ENCODE measurements around the gene GJA8.
"Not testable (repeated sequence)": the region's sequence is repeated elsewhere in the genome, so short reads cannot be mapped to it uniquely, and the experiment has no call there.

The GJA8 gene

DNA sequence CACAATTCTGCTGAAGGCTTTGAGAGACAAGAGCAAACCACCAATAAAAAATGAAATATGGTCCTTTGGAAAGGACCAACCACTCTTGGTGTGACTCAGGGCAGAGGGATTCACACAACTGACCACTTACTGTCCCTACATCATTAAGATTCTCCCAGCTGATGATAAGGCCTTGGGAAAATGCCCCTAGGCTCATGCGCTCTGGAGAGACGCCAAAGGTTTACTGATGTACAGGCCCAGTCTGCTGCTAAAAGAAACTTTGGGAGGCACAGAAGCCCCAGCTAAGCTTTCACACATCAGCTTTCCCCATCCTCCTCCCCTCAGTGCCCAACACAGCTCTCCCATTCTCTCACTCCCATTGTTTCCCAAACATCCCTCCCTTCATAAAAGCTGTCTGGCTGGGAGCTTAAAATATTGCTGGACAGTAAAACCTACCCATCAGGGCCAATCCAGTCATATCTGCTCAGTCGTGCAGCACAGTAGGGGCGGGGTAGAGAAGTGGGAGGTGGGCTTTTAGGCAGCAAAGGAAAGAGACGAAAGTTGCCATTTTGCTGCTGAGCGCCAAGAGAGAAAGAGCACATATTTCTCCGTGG lies at the start of gene GJA8:
Gene GJA8 (plus strand): TSS at position 543 of the 593 bp plus-strand sequence. CDS start 5,161 bp downstream, outside the sequence.
- DNase-seq (ENCODE audit: low read depth, low spot score) = no peak

DNA sequence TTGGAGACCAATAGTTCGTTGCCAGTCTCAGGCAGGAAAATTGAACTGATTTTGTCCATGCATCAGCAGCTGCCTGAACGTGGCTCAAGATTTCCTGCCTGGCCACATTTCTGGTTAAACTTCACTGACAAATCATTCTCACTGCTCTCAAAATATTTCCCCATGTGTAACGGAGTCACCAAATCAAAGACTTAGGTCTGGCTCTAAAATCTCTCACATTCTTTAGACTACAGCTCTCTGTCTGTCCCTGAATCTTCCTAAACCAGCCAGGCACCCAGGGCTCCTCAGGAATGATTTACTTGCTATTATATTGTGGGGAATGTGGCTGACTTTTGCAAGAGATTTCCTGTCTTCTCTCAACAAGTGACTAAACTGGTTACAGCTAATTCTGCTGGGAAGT lies 49.2 kb upstream of the GJA8 start:
- DNase-seq (ENCODE audit: low read depth, low spot score) = no peak

DNA sequence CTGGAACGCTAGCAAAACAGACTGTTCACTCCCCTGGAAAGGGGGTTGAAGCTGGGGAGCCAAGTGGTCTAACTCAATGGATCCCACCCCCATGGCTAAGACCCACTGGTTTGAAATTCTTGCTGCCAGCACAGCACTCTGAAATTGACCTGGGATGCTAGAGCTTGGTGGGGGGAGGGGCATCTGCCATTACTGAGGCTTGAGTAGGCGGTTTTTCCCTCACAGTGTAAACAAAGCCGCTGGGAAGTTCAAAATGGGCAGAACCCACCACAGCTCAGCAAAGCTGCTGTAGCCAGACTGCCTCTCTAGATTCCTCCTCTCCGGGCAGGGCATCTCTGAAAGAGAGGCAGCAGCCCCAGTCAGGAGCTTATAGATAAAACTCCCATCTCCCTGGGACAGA lies 47.6 kb upstream of the GJA8 start:
- DNase-seq (ENCODE audit: low read depth, low spot score) = not testable (repeated sequence)

DNA sequence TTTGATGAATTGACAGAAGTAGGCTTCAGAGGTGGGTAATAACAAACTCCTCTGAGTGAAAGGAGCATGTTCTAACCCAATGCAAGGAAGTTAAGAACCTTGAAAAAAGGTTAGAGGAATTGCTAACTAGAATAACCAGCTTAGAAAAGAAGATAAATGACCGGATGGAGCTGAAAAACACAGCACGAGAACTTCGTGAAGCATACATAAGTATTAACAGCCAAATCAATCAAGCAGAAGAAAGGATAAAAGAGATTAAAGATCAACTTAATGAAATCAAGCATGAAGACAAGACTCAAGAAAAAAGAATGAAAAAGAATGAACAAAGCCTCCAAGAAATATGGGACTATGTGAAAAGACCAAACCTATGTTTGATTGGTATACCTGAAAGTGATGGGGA lies 46.6 kb upstream of the GJA8 start:
- DNase-seq (ENCODE audit: low read depth, low spot score) = not testable (repeated sequence)

DNA sequence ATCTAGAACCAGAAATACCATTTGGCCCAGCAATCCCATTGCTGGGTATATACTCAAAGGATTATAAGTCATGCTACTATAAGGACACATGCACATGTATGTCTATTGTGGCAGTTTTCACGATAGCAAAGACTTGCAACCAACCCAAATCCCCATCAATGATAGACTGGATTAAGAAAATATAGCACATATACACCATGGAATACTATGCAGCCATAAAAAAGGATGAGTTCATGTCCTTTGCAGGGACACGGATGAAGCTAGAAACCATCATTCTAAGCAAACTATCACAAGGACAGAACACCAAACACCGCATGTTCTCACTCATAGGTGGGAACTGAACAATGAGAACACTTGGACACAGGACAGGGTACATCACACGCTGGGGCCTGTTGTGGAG lies 35.4 kb upstream of the GJA8 start:
- not testable (repeated sequence) for DNase-seq (ENCODE audit: low read depth, low spot score)

DNA sequence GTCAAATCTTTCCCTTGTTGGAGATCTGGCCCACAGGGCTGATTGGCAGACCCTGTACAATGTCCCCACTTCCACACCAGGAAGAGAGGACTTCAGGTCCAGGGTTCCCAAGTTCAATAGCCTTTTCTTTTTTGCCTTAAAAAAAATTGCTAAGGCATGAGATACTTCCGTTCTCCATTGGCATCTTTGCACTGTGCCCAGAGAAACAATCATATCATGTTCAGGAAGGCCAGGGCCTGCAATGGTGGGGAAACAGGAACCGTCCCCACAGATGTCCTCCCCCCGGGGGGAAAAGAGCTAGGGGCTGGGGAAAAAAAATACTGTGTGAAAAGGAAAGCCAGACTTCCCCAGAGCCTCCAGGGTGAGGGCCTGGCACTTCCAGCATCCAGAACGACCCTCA lies 24.6 kb upstream of the GJA8 start:
- no peak for DNase-seq (ENCODE audit: low read depth, low spot score)

DNA sequence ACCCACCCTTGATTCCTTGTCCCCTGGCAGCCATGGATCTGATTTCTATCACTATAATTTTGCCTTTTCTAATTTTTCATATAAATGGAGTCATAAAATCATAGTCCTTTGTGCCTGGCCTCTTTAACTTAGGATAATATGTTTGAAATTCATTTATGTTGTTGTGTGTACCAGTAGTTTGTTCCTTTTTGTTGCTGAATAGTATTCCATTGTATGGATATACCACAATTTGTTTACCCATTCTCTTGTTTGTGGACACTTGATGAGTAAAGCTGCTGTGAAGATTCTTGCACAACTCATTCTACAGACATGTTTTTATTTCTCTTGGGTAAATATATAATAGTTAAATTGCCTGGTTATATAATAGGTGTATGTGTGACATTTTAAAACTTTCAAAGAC lies 22.7 kb upstream of the GJA8 start:
- DNase-seq (ENCODE audit: low read depth, low spot score) = no peak

DNA sequence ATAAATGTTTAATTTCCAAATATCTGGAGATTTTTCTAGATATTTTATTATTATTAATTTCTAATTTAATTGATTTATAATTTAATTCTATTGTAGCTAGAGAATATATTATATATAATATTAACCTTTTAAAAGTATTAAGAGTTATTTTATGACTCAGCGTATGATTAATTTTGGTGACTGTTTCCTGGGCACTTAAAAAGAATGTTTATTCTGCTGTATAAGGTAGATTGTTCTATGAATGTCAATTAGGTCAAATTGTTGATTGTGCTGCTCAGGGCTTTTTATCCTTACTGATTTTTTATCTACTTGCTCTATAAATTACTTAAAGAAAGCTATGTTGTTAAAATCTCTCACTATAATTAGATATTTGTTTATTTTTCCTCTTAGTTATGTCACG lies 20.1 kb upstream of the GJA8 start:
- no peak for DNase-seq (ENCODE audit: low read depth, low spot score)

DNA sequence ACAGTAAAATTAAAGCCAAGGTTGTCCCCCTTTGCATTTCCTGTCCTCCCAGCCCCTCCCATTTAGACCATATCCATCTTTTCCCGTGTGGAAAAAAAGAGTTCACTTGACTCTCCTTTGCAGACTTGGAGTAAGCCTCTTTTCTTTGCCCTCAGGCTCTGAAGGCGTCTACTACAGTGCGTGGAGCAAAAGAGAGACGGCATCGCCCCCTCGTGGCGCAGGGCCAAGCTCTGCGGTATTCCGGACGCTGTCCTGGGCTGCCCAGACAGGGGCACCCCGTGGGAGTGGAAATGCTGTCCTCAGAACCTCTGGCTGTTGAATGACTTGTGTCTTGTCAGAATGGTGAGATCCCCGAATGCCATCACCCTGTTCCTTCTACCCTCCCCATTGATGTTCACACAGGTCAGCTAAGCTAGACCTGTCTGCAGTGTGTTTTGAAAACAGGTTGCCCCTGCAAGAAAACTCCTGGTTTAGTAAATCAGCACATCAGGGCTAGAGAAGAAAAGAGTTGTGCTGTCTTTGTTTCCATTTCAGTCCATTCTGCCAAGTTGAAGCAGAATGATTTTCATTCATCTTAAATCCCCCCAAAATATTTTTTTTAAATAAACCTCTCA lies 12.3 kb upstream of the GJA8 start:
- peak; percentile 82 for DNase-seq (ENCODE audit: low read depth, low spot score)

DNA sequence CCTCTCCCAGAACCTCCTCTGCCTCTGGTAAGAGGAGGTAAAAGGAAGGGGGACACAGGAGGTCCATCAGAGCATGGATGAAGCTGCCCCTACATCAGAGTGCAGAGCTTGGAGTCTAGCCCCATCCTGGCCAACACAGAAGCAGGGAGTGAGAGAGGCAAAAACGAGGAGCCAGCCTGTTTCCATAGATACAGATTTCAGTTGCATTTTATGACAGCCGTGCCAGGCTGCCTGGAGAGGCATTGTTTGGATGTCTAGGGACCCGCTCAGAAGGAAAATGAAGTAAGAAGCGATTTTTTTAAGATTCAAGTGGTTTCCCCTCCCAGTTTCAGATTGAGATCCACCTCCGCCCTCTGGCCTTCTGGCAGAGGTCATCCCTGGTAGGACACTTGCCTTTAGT lies 11.5 kb upstream of the GJA8 start:
- no peak for DNase-seq (ENCODE audit: low read depth, low spot score)

DNA sequence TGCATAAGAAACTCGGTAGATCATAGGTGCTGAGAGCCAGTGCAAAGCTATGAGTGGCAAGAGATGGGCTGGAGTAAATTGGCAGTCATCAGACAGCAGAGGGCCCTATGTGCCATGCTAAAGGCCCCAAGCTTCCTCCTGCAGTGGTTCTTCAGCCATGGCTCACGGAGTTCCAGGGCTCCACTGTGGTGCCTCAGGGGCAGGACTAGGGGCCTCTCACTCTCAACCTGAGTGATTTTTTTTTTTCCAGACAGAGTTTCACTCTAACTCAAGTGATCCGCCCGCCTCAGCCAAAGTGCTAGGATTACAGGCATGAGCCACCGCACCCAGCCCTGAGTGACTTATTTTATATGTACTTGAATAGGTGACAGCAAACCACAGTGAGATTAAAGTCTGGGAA lies 10.4 kb upstream of the GJA8 start:
- no peak for DNase-seq (ENCODE audit: low read depth, low spot score)

DNA sequence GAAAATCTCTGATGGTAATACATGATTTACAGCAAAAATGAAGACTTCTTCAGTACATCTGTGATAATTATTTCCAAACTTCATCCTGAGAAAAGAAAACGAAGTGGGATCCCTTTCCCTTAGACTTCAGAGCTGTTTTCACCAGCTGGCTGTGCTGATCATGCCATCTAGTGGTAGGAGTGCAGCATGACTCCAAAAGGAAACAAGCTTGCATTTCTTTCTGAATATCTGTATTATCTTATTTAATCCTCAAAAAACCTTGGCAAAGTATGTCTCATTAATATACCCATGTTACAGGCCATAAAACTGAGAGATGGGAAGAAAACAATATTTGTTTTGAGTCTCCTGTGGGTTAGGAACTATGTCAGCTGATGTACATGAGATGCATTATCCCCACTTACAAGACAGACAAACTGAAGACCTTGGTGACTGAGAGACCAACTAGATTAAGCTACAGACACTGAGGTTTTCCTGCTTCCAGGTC lies 9.8 kb upstream of the GJA8 start:
- DNase-seq (ENCODE audit: low read depth, low spot score) = peak; percentile 71

DNA sequence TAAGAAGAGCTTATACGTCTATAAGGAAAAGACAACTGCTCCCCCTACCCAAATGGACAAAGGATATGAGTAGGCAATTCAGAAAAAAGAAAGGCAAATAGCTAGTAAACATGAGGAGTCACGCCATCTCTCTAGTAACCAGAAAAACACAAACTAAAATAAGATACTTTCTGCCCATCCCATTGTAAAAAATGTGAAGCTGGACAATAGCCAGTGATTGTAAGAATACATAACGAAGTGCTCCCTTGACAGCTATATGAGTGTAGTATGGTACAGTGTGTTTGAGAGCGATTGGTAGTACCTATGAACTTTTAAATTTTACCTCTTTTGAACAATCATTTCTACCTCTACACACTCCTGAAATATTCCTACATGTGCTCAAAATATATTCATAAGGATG lies 7.5 kb upstream of the GJA8 start:
- DNase-seq (ENCODE audit: low read depth, low spot score) = no peak

DNA sequence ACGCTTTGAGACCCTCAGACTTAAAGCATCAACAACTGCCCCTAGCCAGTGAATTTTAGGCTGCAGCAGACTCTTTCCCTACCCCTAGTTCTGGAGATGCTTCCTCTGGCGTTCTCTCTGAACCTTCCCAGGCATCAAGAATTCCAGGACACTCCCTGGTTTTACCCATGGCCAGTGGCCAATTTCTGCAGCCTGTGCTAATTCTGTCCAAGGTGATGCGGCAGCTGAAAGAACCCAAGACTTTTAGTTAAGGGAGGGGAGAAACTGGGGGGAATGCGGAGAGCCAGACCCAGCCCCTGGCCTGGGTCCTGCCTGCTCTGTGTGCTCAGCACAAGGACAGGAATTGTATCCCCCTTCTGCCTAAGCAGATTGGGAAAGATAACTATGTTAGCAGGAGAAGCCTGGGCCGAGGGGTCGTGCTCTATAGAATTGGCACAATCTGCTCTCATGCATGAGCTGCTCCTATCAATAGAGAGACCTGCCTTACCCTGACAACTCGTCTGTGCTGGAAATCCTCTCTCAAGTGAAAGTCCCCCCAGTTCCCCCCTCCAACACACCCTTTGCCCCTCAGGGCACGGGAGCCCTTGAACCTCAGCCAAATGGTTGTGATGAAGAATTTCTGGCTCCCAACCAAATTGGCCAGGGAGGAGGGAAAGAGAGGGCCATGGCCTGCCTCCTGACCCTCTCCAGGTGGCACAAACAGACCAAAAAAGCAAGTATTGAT lies 5.4 kb upstream of the GJA8 start:
- DNase-seq (ENCODE audit: low read depth, low spot score) = peak; percentile 40

DNA sequence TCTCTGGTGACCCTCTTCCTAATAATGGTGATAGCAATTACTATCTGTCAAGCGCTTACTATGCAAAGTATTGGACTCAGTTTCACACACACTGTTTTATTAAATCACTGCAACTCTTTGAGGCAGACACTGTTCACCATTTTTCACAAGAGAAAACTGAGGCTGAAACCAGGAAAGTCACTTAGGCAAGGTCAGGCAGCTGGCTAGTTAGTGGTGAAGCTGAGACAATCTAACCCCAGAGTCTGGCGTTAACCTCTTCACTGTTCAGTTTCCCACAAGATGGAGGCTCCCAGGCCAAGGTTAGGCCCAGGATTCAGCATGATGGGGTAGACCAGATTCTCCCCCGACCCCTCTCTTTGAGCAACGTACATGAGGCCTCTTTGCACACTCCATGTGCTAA lies 4.8 kb upstream of the GJA8 start:
- DNase-seq (ENCODE audit: low read depth, low spot score) = no peak

DNA sequence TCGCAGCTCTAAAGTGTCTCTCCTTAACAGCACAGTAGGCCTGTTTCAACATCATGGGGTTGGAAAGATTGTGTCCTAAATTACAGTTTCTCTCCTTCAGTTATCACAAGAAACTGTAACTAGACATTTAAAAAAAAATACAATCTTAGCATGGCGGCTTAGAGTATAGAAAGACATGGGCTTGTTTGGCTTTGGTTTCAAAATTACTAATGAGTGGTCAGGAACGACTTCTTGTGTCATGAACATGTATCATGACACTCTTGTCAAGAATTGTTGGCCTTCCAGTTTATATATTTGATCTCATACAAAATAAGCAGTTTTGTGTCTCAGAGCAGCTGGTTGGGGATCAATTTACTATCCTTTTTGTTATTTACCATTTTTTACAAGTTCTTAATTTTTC lies 2.1 kb downstream of the GJA8 start:
- DNase-seq (ENCODE audit: low read depth, low spot score) = no peak

DNA sequence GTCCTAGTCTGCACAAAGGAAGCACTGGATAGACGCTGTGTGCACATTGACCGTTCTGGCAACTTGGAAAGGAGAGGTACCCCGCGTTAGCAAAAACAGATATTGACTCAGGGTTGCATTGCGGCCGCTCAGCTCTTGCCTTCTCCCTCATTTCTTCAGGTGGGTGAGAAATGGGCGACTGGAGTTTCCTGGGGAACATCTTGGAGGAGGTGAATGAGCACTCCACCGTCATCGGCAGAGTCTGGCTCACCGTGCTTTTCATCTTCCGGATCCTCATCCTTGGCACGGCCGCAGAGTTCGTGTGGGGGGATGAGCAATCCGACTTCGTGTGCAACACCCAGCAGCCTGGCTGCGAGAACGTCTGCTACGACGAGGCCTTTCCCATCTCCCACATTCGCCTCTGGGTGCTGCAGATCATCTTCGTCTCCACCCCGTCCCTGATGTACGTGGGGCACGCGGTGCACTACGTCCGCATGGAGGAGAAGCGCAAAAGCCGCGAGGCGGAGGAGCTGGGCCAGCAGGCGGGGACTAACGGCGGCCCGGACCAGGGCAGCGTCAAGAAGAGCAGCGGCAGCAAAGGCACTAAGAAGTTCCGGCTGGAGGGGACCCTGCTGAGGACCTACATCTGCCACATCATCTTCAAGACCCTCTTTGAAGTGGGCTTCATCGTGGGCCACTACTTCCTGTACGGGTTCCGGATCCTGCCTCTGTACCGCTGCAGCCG lies 5.4 kb downstream of the GJA8 start:
- no peak for DNase-seq (ENCODE audit: low read depth, low spot score)

DNA sequence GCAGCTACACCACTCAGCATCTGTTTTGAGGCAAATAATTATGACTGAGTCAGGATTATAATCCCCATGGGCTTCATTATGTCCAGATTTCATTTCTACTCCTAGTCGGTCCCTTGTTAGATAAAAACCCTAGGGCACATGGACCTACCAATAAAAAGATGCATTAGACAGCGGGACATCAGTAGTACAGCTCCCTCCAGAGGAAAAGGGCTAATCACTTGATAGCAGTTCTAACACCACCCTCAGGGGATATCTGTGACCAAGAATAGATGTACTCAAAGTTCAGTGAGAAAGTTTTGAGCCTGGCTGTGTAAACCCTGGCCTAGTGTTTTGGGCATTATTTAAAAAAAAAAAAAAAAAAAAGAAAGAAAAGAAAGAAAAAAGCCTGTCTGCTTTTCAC lies 10.0 kb downstream of the GJA8 start:
- DNase-seq (ENCODE audit: low read depth, low spot score) = no peak

DNA sequence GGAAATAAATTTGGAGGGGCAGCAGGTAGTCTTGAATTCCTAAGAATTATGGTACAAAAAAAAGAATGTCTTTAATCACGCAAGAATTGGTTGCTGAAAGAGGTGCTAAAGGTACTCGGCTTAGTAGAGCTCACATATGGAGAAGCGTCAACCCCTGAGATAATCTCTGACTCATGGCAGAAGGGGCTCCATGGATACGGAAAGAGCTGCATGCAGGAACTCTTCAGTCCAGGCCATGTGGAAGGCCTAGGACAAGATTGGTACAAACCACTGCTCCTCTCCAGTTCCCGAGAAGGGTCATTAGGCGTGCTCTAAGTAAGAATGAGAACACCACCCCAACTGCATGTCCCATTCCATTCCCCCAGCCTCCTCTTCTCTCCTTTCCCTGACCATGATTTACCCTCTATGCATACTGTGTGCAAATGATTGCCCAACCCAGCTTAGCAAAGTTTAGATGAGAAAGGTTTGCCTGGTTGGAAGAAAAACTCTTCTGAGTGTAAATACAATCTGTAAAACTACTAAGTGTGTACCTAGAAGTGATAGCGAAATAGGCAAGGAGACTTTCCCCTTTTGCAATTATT lies 10.9 kb downstream of the GJA8 start:
- DNase-seq (ENCODE audit: low read depth, low spot score) = no peak

DNA sequence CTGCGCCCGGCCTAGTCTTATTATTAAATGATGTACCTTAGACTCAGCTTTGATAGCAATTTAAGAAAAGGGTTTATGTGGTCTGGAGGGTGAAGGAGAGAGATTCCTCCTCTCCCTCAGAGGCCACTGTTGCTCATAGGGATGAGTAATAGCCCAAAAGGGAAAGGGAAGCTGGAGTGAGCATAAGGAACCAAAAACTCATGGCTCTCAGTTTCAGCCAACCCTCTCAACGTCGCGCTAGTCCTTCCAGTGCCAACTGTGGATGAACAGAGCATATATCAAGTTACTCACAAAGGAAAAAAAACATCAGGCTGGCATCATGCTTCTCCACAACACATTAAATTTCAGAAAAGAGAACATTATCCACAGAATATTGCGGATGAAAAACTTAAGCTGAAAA lies 17.3 kb downstream of the GJA8 start:
- no peak for DNase-seq (ENCODE audit: low read depth, low spot score)

DNA sequence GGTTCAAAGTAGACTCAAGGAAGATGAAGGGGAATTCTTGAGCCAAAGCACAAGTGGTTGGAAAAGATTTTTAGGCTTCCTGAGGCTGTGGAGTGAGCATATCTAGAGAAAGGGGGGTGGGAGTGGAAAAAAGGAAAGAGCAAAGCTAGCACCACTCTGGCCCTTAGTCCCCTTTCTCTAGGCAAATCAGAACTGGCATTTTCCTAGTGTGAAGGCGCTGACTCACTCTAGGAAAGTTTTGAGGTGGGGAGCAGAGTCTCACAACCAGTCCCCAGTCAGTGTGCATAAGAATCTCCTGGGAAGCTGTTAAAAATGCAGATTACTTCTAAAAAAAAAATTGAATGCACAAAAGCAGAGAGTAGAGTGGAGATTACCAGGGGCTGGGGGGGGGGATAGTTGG lies 22.2 kb downstream of the GJA8 start:
- no peak for DNase-seq (ENCODE audit: low read depth, low spot score)

DNA sequence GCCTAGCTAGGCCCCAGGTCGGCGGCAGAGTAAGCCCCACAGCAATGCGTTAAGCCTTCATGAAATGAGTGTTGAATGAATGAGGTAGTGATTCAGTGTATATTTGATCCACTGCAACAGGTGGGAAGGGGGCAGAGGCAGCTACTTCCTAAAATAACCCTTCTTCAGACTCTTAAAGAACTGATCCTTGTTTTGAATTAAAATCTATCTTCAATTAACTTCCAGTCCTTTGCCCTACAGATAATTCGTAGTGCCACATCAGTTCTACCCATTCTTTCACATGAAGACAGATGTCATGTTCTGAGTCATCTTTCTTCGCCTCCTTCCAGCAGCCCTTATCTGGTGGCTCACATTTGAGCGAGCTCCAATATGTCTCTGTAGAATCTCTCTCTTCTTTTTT lies 24.6 kb downstream of the GJA8 start:
- not testable (repeated sequence) for DNase-seq (ENCODE audit: low read depth, low spot score)

Measured in astrocyte of the hippocampus (primary cell).